GM12878 (cell line): ENCODE measurements around the gene GRIK4. TPM values are rescaled to one million over a fixed set of nuclear protein-coding genes. Genes with fewer than 3 reads are reported as not detected.

Experiments
- ATAC-seq: fragments of 200-7000 bp; cut with Tn5 transposase; 3 replicates; pipeline ENCODE4 v1.9.1; 2020; ENCODE audit warnings: mild to moderate bottlenecking, moderate library complexity
- BruUV-seq: library from RNA; stranded (reverse); fragments of 400-500 nt; replicated peaks from 2 replicates; lab custom pipeline; 2021; lab: Mats Ljungman, UMichigan
- CTCF ChIA-PET: fragments of 300-600 bp; sonication (Branson Sonifier 250); formaldehyde crosslinking; extraction: SDS; loops from one replicate; lab custom pipeline; 2021; ENCODE audit warnings: inconsistent platforms; lab: Yijun Ruan, JAX
- POLR2A ChIA-PET: fragments of 350-600 bp; formaldehyde crosslinking; extraction: SDS; loops from one replicate; lab custom pipeline; 2021; ENCODE audit warnings: inconsistent platforms; lab: Charles Lee
- RAD21 ChIA-PET: fragments of 300-600 bp; sonication (Branson Sonifier 250); formaldehyde crosslinking; loops from one replicate; lab custom pipeline; 2023; ENCODE audit warnings: antibody characterized with exemption; ENCODE audit not compliant: unreplicated experiment; lab: Charles Lee
- SMC1A ChIA-PET: fragments of 300-600 bp; sonication (Branson Sonifier 250); formaldehyde crosslinking; loops from one replicate; lab custom pipeline; 2023; ENCODE audit not compliant: unreplicated experiment, uncharacterized antibody; lab: Charles Lee
- DNase-seq: peaks from one replicate; pipeline ENCODE4 v3.0.0-alpha.2; 2011; ENCODE audit warnings: low read depth, low spot score
- FAIRE-seq: peaks from 3 replicates; lab custom pipeline; 2011; peaks lifted over from hg19 to GRCh38; lab: Jason Lieb, UNC
- H2AFZ ChIP-seq: 2 replicates; pipeline ENCODE4 v1.6.0; 2011; ENCODE audit warnings: low read depth, low read length, control low read depth; ENCODE audit not compliant: control insufficient read depth
- H3K27ac ChIP-seq: 2 replicates; pipeline ENCODE4 v1.5.1; 2011; ENCODE audit warnings: control low read depth; ENCODE audit not compliant: control insufficient read depth, insufficient read depth
- H3K27me3 ChIP-seq, 2 experiments: replicated peaks in 1 of 2; 2 replicates each; pipeline versions ENCODE4 v1.6.0 to v1.6.1; 2011; ENCODE audit warnings: low read length in 1 of 2; ENCODE audit not compliant: control insufficient read depth in 2 of 2, insufficient read depth in 2 of 2
- H3K36me3 ChIP-seq, 2 experiments: 2 replicates each; pipeline ENCODE4 v1.5.1; 2011; ENCODE audit warnings: low read length in 1 of 2; ENCODE audit not compliant: control insufficient read depth in 2 of 2, insufficient read depth in 2 of 2
- H3K4me1 ChIP-seq: 2 replicates; pipeline ENCODE4 v1.6.1; 2011; ENCODE audit warnings: mild to moderate bottlenecking, low read length, moderate library complexity, mixed read lengths; ENCODE audit not compliant: control insufficient read depth, insufficient read depth
- H3K4me2 ChIP-seq: 2 replicates; pipeline ENCODE4 v1.6.0; 2011; ENCODE audit warnings: control low read depth; ENCODE audit not compliant: control insufficient read depth, insufficient read depth
- H3K4me3 ChIP-seq: fragments of 200-600 bp; sonication (generic); 2 replicates; pipeline ENCODE4 v1.5.1; 2016
- H3K79me2 ChIP-seq: 2 replicates; pipeline ENCODE4 v1.6.0; 2011; ENCODE audit warnings: low read length; ENCODE audit not compliant: control insufficient read depth, insufficient read depth
- H3K9ac ChIP-seq: 2 replicates; pipeline ENCODE4 v1.8.0; 2011; ENCODE audit warnings: low read length, control low read depth, mixed read lengths; ENCODE audit not compliant: control insufficient read depth, insufficient read depth
- H3K9me3 ChIP-seq: replicated peaks from 3 replicates; pipeline ENCODE4 v1.5.1; 2011; ENCODE audit warnings: mild to moderate bottlenecking, low read length; ENCODE audit not compliant: control insufficient read depth, insufficient read depth
- H4K20me1 ChIP-seq: 2 replicates; pipeline ENCODE4 v1.6.0; 2011; ENCODE audit not compliant: control insufficient read depth, insufficient read depth
- HSF1 ChIP-seq: fragments of 150-350 bp; IDR thresholded peaks from 2 replicates; pipeline ENCODE4 v1.6.1; 2014; ENCODE audit warnings: mild to moderate bottlenecking, low read depth, low read length
- MEF2A ChIP-seq: IDR thresholded peaks from 2 replicates; pipeline ENCODE4 v1.6.1; 2011; ENCODE audit warnings: low read depth, mild to moderate bottlenecking, low read length, moderate library complexity; ENCODE audit not compliant: insufficient read depth
- NFIC ChIP-seq: IDR thresholded peaks from 2 replicates; pipeline ENCODE4 v1.6.1; 2012; ENCODE audit warnings: low read depth, mild to moderate bottlenecking, inconsistent platforms, low read length, moderate library complexity
- SMARCA5 ChIP-seq: fragments of 450-650 bp; IDR thresholded peaks from 2 replicates; pipeline ENCODE4 v1.6.1; 2017; ENCODE audit warnings: mild to moderate bottlenecking
- WGBS: methylation state at CpG from one replicate; pipeline ENCODE4 v1.1.6; 2016; ENCODE audit warnings: low lambda C conversion rate; ENCODE audit not compliant: insufficient replicate concordance, insufficient coverage; ENCODE audit errors: missing lambda C conversion rate; 5-methylcytosine and 5-hydroxymethylcytosine counted together
- in situ Hi-C: fragments of 300-500 bp; cut with MboI; formaldehyde crosslinking; loops from 9 replicates; pipeline ENCODE4 v1.14.3; 2018; ENCODE audit warnings: mixed read lengths
- intact Hi-C: fragments of 100-400 bp; cut with micrococcal nuclease; formaldehyde crosslinking; loops from one replicate; pipeline ENCODE4 v1.14.2; 2022; ENCODE audit not compliant: unreplicated experiment
- polyA plus RNA-seq, 11 experiments: library from polyadenylated mRNA; depleted of rRNA in 4 of 11; unstranded in 6 of 11; stranded (reverse) in 5 of 11; fragments of >200 nt; fragmentation: Nextera tagmentation in 4 of 11; fragmentation: Illumina TruSeq in 1 of 11; extraction: Ambion mirVana in 4 of 11; extraction: Trizol in 1 of 11; gene quantifications; 1 replicate in 1 of 11; 2 replicates in 10 of 11; pipeline versions ENCODE4 v1.2.1 to v1.2.3, GENCODE V29; 2011 to 2016; ENCODE audit warnings: inconsistent platforms in 2 of 11, missing spikeins in 2 of 11, low read depth in 1 of 11
- total RNA-seq, 4 experiments: library from RNA; depleted of rRNA in 3 of 4; stranded (reverse); fragments of >200 nt in 3 of 4; fragmentation: Illumina TruSeq in 1 of 4; extraction: Trizol in 1 of 4; gene quantifications; 2 replicates each; pipeline versions ENCODE4 v1.2.1 to v1.2.3, GENCODE V29; 2013 to 2021
- TF ChIP-seq, protein P1 (sequence below): IDR thresholded peaks from 2 replicates; pipeline ENCODE4 v1.6.1; 2012; ENCODE audit warnings: low read length, inconsistent platforms
- TF ChIP-seq, protein P2 (sequence below): fragments of 450-650 bp; IDR thresholded peaks from 2 replicates; pipeline ENCODE4 v1.6.1; 2017; ENCODE audit warnings: antibody characterized with exemption, mild to moderate bottlenecking, moderate library complexity

Gene GRIK4
- total and polyA plus RNA-seq, 10 of the 15 experiments (the other 5 are each of a cell fraction or from before 2014, with no cell fraction given) = 0.33 to 3.6 (median 0.72) TPM

- H3K36me3 ChIP-seq = no peaks in the 10 kb centered on the region
- POLR2A ChIA-PET = no interaction called here
- no peaks in the 10 kb centered on the region for H3K79me2 ChIP-seq
- WGBS = 100% methylated on average over 1 of the region's 1 CpG
- TF ChIP-seq SMARCA5 (no peak), NFIC (no peak), MEF2A (no peak), HSF1 (no peak)
- TF ChIP-seq, protein P1, sequence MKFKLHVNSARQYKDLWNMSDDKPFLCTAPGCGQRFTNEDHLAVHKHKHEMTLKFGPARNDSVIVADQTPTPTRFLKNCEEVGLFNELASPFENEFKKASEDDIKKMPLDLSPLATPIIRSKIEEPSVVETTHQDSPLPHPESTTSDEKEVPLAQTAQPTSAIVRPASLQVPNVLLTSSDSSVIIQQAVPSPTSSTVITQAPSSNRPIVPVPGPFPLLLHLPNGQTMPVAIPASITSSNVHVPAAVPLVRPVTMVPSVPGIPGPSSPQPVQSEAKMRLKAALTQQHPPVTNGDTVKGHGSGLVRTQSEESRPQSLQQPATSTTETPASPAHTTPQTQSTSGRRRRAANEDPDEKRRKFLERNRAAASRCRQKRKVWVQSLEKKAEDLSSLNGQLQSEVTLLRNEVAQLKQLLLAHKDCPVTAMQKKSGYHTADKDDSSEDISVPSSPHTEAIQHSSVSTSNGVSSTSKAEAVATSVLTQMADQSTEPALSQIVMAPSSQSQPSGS = no peak
- TF ChIP-seq, protein P2, sequence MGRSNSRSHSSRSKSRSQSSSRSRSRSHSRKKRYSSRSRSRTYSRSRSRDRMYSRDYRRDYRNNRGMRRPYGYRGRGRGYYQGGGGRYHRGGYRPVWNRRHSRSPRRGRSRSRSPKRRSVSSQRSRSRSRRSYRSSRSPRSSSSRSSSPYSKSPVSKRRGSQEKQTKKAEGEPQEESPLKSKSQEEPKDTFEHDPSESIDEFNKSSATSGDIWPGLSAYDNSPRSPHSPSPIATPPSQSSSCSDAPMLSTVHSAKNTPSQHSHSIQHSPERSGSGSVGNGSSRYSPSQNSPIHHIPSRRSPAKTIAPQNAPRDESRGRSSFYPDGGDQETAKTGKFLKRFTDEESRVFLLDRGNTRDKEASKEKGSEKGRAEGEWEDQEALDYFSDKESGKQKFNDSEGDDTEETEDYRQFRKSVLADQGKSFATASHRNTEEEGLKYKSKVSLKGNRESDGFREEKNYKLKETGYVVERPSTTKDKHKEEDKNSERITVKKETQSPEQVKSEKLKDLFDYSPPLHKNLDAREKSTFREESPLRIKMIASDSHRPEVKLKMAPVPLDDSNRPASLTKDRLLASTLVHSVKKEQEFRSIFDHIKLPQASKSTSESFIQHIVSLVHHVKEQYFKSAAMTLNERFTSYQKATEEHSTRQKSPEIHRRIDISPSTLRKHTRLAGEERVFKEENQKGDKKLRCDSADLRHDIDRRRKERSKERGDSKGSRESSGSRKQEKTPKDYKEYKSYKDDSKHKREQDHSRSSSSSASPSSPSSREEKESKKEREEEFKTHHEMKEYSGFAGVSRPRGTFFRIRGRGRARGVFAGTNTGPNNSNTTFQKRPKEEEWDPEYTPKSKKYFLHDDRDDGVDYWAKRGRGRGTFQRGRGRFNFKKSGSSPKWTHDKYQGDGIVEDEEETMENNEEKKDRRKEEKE = no peak
- TF ChIP-seq, all 136 proteins: peak for 0
- intact Hi-C loops (no loop called here), in situ Hi-C loops (no loop called here)
- no peak for DNase-seq
- no peak overlapping the region for H3K27ac ChIP-seq
- CTCF ChIA-PET = interaction anchor here (0.8 to 5.4 kb wide), 6 partner anchors 9 to 164 kb away, joined by 3 to 47 read pairs (median 6); partner anchors contain the start of gene GRIK4
- H3K9me3 ChIP-seq = no peaks in the 10 kb centered on the region; the same call in 2 of the 3 replicates
- H3K27me3 ChIP-seq = no peaks in the 10 kb centered on the region
- ATAC-seq = no peak
- H3K4me3 ChIP-seq = no peak overlapping the region
- no peak overlapping the region for H3K9ac ChIP-seq
- FAIRE-seq = no peak
- no peaks in the 10 kb centered on the region; the same call in 1 of the 2 replicates for H3K4me1 ChIP-seq
- no TSS peak for BruUV-seq
- SMC1A ChIA-PET = interaction anchor here (1.1 to 4.8 kb wide), 3 partner anchors 11 to 16 kb away, joined by 3 to 25 read pairs (median 18); no protein-coding TSS in a partner anchor
- no peak overlapping the region for H2AFZ ChIP-seq
- H4K20me1 ChIP-seq = no peaks in the 10 kb centered on the region
- H3K4me2 ChIP-seq = no peak overlapping the region
- RAD21 ChIA-PET = interaction anchor here (1.1 to 2.9 kb wide), 2 partner anchors 11 to 61 kb away, joined by 3 to 11 read pairs; no protein-coding TSS in a partner anchor
Measured at GRCh38 chr11:120674542-120674941, 163.0 kb downstream of the GRIK4 start.
